T-helper 9 cell (primary cell): Measurements from ENCODE around the gene CELSR3.

Source experiments
- DNase-seq: peaks from one replicate; pipeline ENCODE4 v3.0.0-alpha.2; 2020

Gene CELSR3

GRCh38 chr3:48686538-48687219 lies 24.0 kb upstream of the CELSR3 start:
- DNase-seq = no peak

GRCh38 chr3:48685603-48686511 lies 23.2 kb upstream of the CELSR3 start, which contains the start of gene NCKIPSD:
Gene NCKIPSD (minus strand): TSS chr3:48685915. CDS start chr3:48685807, 108 bp downstream.
- peak; percentile 90 for DNase-seq

GRCh38 chr3:48685293-48685602 lies 22.6 kb upstream of the CELSR3 start:
- no peak for DNase-seq

GRCh38 chr3:48684480-48685143 lies 21.9 kb upstream of the CELSR3 start:
- DNase-seq = no peak

GRCh38 chr3:48684054-48684349 lies 21.3 kb upstream of the CELSR3 start:
- DNase-seq = no peak

GRCh38 chr3:48682786-48683185 lies 20.1 kb upstream of the CELSR3 start:
- no peak for DNase-seq

GRCh38 chr3:48681974-48682610 lies 19.4 kb upstream of the CELSR3 start:
- no peak for DNase-seq

- DNase-seq = no peak
Observed at GRCh38 chr3:48681541-48681880, 18.8 kb upstream of the CELSR3 start.

- DNase-seq = no peak
Observed at GRCh38 chr3:48680811-48681540, 18.3 kb upstream of the CELSR3 start.

GRCh38 chr3:48679411-48680391 lies 17.0 kb upstream of the CELSR3 start:
- DNase-seq = no peak

GRCh38 chr3:48678566-48679380 lies 16.1 kb upstream of the CELSR3 start:
- DNase-seq = no peak

GRCh38 chr3:48678056-48678455 lies 15.4 kb upstream of the CELSR3 start:
- no peak for DNase-seq

GRCh38 chr3:48674505-48674904 lies 11.8 kb upstream of the CELSR3 start:
- no peak for DNase-seq

- no peak for DNase-seq
Observed at GRCh38 chr3:48672522-48672921, 9.8 kb upstream of the CELSR3 start.

- DNase-seq = no peak
Observed at GRCh38 chr3:48664929-48665328, 2.2 kb upstream of the CELSR3 start.

- no peak for DNase-seq
Observed at GRCh38 chr3:48664313-48664644, 1.6 kb upstream of the CELSR3 start.

- peak; percentile 74 for DNase-seq
Observed at GRCh38 chr3:48663489-48664312, 1.0 kb upstream of the CELSR3 start.

GRCh38 chr3:48662145-48662752 lies 437 bp downstream of the CELSR3 start:
- DNase-seq = no peak

GRCh38 chr3:48661501-48662144 lies 1.1 kb downstream of the CELSR3 start:
- peak; percentile 72 for DNase-seq
